Thyroid gland (tissue), 4 donors: Measurements from ENCODE around the gene CLEC2D. TPM values are rescaled to one million over a fixed set of nuclear protein-coding genes. Genes with fewer than 3 reads are reported as not detected.
"Not testable (repeated sequence)": the region's sequence is repeated elsewhere in the genome, so short reads cannot be mapped to it uniquely, and the experiment has no call there.

Experiments
- DNase-seq, 2 donors: peaks; one replicate each; pipeline ENCODE4 v3.0.0-alpha.2; 2019
- H3K27ac ChIP-seq, 3 donors: fragments of 200-600 bp; sonication (generic); 1 replicate in 2 of 3; 2 replicates in 1 of 3; pipeline ENCODE4 v1.5.1; 2016 to 2019; ENCODE audit warnings: mild to moderate bottlenecking in 1 of 3, moderate library complexity in 1 of 3
- H3K27me3 ChIP-seq: fragments of 200-600 bp; sonication (generic); one replicate; pipeline ENCODE4 v1.5.1; 2019
- H3K36me3 ChIP-seq, 2 donors: fragments of 200-600 bp; sonication (generic); one replicate each; pipeline ENCODE4 v1.5.1; 2016 to 2019
- H3K4me1 ChIP-seq, 2 donors: fragments of 200-600 bp; sonication (generic); one replicate each; pipeline ENCODE4 v1.5.1; 2017 to 2019
- H3K4me3 ChIP-seq, 3 donors: fragments of 200-600 bp; sonication (generic); replicated peaks in 1 of 3; 1 replicate in 2 of 3; 2 replicates in 1 of 3; pipeline ENCODE4 v1.5.1; 2016; ENCODE audit warnings: mild to moderate bottlenecking in 1 of 3
- H3K9me3 ChIP-seq: fragments of 200-600 bp; sonication (generic); one replicate; pipeline ENCODE4 v1.5.1; 2017
- POLR2A ChIP-seq, 2 donors: fragments of 450-650 bp; IDR thresholded peaks; one replicate each; pipeline ENCODE4 v1.6.1; 2017; ENCODE audit warnings: antibody characterized with exemption in 2 of 2, mild to moderate bottlenecking in 2 of 2, moderate library complexity in 1 of 2
- WGBS, 2 donors: methylation state at CpG; one replicate each; pipeline ENCODE4 v1.1.5; 2017; 5-methylcytosine and 5-hydroxymethylcytosine counted together
- intact Hi-C: fragments of 100-400 bp; cut with DNase I; formaldehyde crosslinking; loops from one replicate; pipeline ENCODE4 v1.15.1; 2023
- total RNA-seq, 4 donors: library from RNA; depleted of rRNA; stranded (reverse); fragments of >200 nt; gene quantifications; one replicate each; pipeline ENCODE4 v1.2.3, GENCODE V29; 2016
- TF ChIP-seq, protein P1 (sequence below), 6 experiments: fragments of 200-600 bp in 3 of 6; fragments of 450-650 bp in 3 of 6; sonication (generic) in 3 of 6; IDR thresholded peaks; one replicate each; pipeline ENCODE4 v1.5.1; 2016 to 2019; ENCODE audit warnings: antibody characterized with exemption in 6 of 6, mild to moderate bottlenecking in 2 of 6, inconsistent platforms in 1 of 6, moderate library complexity in 1 of 6

The CLEC2D gene
- total RNA-seq, 4 donors from 2014 or later, result 4.9 to 11.3 (median 9.8) TPM

DNA sequence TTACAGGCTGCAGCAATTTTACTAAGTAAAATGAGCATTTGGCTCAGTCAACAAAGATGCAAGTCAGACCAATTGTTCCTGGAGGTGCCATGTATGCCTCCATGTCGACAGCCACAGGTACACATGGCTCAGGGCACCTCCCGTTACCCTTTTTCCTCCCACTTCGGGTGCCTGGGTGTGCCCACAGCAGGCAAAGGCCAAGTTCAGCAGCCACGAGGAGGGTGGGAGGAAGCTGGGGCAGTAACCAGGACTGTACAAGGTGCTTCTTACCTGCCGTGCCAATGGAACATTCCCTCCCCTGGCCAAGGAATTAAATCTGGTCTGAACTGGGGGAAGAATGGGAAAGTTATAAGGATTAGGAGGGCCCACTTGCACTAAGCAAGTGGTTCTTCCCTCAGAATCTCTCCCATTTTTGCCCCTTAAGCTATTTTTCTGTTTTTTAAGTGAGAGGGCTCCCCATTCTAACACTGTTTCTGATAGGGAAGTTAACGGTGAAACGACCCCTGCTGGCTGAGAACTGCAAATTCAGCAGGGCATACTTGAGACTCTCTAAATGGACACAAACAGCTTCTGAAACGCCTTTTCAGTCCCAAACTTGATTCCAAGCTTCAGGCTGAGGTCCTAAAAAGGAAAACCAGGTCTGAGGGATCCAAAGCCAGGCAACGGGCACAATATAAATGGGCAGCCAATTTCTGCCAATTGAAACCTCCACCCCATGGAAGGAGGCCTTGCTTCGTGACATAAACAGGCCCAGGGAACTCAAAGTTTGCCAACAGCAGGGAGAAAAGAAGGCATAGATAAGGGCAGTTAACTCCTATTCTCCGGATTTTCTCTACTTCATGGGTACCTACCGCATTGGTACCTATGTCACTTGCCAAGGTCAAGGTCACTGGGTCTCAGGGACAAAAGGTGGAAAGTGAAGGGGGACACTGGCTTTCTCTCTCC is 38.6 kb downstream of the CLEC2D start:
- intact Hi-C loops, result no loop called here
- DNase-seq, result peak; percentile 42 to 64
- H3K36me3 ChIP-seq, result no peaks in the 10 kb centered on the region
- no peak overlapping the region for H3K4me3 ChIP-seq
- no peaks in the 10 kb centered on the region for H3K4me1 ChIP-seq
- H3K27ac ChIP-seq, result no peak overlapping the region
- no peaks in the 10 kb centered on the region for H3K27me3 ChIP-seq
- no peaks in the 10 kb centered on the region for H3K9me3 ChIP-seq
- WGBS, 2 donors, result 46 to 57% methylated on average over 12 of the region's 12 CpGs
- TF ChIP-seq POLR2A (IDR thresholded peaks at IDR 0.05), result no peak
- TF ChIP-seq, protein P1, sequence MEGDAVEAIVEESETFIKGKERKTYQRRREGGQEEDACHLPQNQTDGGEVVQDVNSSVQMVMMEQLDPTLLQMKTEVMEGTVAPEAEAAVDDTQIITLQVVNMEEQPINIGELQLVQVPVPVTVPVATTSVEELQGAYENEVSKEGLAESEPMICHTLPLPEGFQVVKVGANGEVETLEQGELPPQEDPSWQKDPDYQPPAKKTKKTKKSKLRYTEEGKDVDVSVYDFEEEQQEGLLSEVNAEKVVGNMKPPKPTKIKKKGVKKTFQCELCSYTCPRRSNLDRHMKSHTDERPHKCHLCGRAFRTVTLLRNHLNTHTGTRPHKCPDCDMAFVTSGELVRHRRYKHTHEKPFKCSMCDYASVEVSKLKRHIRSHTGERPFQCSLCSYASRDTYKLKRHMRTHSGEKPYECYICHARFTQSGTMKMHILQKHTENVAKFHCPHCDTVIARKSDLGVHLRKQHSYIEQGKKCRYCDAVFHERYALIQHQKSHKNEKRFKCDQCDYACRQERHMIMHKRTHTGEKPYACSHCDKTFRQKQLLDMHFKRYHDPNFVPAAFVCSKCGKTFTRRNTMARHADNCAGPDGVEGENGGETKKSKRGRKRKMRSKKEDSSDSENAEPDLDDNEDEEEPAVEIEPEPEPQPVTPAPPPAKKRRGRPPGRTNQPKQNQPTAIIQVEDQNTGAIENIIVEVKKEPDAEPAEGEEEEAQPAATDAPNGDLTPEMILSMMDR (IDR thresholded peaks at IDR 0.05), result peak; percentile 23 to 84 (median 66)

DNA sequence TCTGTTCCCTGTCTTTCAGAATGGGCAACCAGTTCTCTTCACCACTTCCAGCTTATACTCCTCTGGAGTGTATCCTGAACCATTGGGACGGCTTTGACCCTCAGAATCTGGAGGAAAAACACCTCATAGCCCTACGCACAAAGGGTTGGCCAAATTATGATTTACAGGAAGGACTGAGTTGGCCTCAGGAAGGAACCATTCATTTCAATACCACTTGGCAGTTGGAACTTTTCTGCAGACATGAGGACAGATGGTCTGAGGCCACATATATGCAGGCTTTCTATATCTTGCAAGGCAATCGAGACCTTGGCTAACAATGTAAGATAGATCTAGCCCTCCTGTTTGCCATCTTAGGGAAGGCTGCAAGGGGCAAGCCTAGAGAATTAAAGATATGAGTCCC is 39.3 kb downstream of the CLEC2D start:
- DNase-seq, result no peak
- Histone ChIP-seq H3K27ac (no peak overlapping the region), H3K36me3 (no peaks in the 10 kb centered on the region), H3K4me3 (no peak overlapping the region), H3K9me3 (no peaks in the 10 kb centered on the region), H3K27me3 (no peaks in the 10 kb centered on the region), H3K4me1 (no peaks in the 10 kb centered on the region)
- 93 to 97% methylated on average over 3 of the region's 3 CpGs for WGBS, 2 donors
- TF ChIP-seq, protein P1 (IDR thresholded peaks at IDR 0.05), result no peak
- TF ChIP-seq POLR2A (IDR thresholded peaks at IDR 0.05), result no peak
- intact Hi-C loops, result no loop called here

DNA sequence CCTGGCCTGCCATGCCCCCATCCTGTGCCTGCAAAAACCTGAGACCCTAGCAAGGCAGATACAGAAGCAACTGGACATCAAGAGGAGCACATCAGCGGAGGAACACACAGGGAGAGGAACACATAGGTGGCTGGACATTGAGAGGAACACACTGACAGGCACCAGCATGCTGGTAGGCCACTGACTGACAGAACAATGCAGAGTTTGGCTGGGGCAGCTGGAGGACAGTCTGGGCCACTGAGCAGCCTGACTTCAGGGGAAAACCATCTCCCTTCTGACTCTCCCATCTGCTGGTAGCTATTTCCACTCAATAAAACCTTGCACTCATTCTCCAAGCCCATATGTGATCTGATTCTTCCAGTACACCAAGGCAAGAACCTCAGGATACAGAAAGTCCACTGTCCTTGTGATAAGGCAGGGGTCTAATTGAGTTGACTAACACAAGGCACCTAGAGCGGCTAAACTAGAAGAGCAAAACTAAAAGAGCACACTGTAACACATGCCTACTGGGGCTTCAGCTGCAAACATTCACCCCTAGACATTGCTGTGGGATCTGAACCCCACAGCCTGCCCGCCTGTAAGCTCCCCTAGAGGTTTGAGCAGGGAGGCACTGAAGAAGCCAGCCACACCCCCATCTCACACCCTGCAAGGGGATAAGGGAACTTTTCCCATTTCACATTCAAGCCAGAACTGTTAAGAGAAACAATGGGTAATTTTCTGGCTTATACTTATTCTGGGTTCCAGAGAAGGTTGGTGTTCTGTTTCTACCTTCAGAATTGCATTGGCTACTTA is 41.3 kb downstream of the CLEC2D start:
- H3K9me3 ChIP-seq, result no peaks in the 10 kb centered on the region
- no peaks in the 10 kb centered on the region for H3K4me1 ChIP-seq
- TF ChIP-seq POLR2A (IDR thresholded peaks at IDR 0.05), result no peak
- TF ChIP-seq, protein P1 (IDR thresholded peaks at IDR 0.05), result no peak
- H3K27ac ChIP-seq, result no peak overlapping the region
- intact Hi-C loops, result loop anchor here (2.0 kb wide), 1 partner anchor 78 kb away; no protein-coding TSS in a partner anchor
- DNase-seq, result no peak
- H3K36me3 ChIP-seq, result no peaks in the 10 kb centered on the region
- WGBS, 2 donors, result 89 to 92% methylated on average over 3 of the region's 3 CpGs
- no peaks in the 10 kb centered on the region for H3K27me3 ChIP-seq
- no peak overlapping the region for H3K4me3 ChIP-seq

DNA sequence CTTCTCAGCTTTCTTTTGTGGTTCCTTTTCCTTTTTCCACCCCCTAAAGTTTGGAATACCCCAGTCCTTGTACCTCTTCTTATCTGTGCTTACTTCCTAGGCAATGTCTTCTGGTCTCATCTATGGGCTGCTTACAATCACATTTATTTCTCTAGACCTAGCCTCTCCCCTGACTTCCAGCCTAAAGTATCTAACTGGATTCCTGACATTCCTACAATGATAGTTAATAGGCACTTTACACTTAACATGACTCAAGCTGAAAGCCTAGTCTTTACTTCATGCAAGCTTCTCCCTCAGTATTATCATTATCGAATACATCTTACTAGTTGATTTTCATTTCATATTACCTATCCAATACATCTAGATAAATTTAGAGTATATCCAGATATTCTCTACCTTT is 42.2 kb downstream of the CLEC2D start:
- H3K27me3 ChIP-seq, result no peaks in the 10 kb centered on the region
- H3K27ac ChIP-seq, result no peak overlapping the region
- H3K4me3 ChIP-seq, result no peak overlapping the region
- no peaks in the 10 kb centered on the region for H3K36me3 ChIP-seq
- 84 to 94% methylated on average over 1 of the region's 1 CpG for WGBS, 2 donors
- H3K4me1 ChIP-seq, result no peaks in the 10 kb centered on the region
- H3K9me3 ChIP-seq, result no peaks in the 10 kb centered on the region
- no peak for DNase-seq
- intact Hi-C loops, result loop anchor here (2.0 kb wide), 1 partner anchor 79 kb away; no protein-coding TSS in a partner anchor
- TF ChIP-seq, protein P1 (IDR thresholded peaks at IDR 0.05), result no peak
- TF ChIP-seq POLR2A (IDR thresholded peaks at IDR 0.05), result no peak

DNA sequence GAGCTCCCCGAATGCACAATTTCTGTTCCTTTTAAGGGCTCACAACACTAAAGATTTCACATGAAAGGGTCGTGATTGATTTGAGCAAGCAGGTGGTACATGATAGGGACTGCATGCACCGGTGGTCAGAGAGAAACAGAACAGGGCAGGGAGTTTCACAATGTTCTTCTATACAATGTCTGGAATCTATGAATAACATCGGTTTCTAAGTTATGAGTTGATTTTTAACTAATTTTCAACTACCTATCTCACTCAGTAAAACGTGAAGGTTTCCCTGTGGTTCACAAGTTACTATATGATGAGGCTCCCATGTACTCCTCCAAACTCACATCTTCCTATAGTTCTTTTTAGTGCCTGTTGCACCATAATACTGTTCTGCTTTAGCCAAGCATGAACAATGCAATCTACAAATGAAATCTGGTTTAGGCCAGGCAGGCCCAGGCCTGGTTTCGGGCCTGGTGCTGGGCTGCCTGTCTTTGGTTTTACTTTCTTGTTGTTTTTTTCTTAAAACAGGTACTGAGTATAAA is 43.6 kb downstream of the CLEC2D start:
- DNase-seq, H3K27ac ChIP-seq, H3K4me1 ChIP-seq, H3K27me3 ChIP-seq, H3K36me3 ChIP-seq, H3K4me3 ChIP-seq, H3K9me3 ChIP-seq, intact Hi-C loops: not testable (repeated sequence)
- WGBS, 2 donors, result 82 to 87% methylated on average over 6 of the region's 6 CpGs
